C4-2B (cell line): ENCODE results near the gene G2E3.
"Not testable (repeated sequence)": the region's sequence is repeated elsewhere in the genome, so short reads cannot be mapped to it uniquely, and the experiment has no call there.

Experiments
- H3K27ac ChIP-seq: fragments of 450-650 bp; 2 replicates; pipeline ENCODE4 v1.5.1; 2017
- CTCF ChIP-seq: fragments of 450-650 bp; conservative IDR thresholded peaks from 2 replicates; pipeline ENCODE4 v1.5.1; 2017; ENCODE audit warnings: mild to moderate bottlenecking
- ZFX ChIP-seq: fragments of 450-650 bp; IDR thresholded peaks from 2 replicates; pipeline ENCODE4 v1.6.1; 2017

The G2E3 gene

GRCh38 chr14:30621940-30622830 is 63.2 kb downstream of the G2E3 start, which contains the start of gene SCFD1:
Gene SCFD1, plus strand, starts transcription at chr14:30622319. Its CDS starts 20 bp downstream, at chr14:30622339.
- peak within 1 kb of the TSS; percentile 86 for H3K27ac ChIP-seq
- TF ChIP-seq ZFX (no peak), CTCF (no peak)

GRCh38 chr14:30623412-30624131 is 64.6 kb downstream of the G2E3 start:
- TF ChIP-seq ZFX (no peak), CTCF (no peak)
- H3K27ac ChIP-seq = no peak overlapping the region

GRCh38 chr14:30624132-30624423 is 65.1 kb downstream of the G2E3 start:
- no peak for TF ChIP-seq CTCF
- no peak for TF ChIP-seq ZFX
- H3K27ac ChIP-seq = no peak overlapping the region

- no peak overlapping the region for H3K27ac ChIP-seq
- no peak for TF ChIP-seq CTCF
- TF ChIP-seq ZFX = no peak
Measured at GRCh38 chr14:30625533-30625932, 66.6 kb downstream of the G2E3 start.

- H3K27ac ChIP-seq = not testable (repeated sequence)
Measured at GRCh38 chr14:30629432-30629831, 70.5 kb downstream of the G2E3 start.

- TF ChIP-seq ZFX (no peak), CTCF (no peak)
- no peak overlapping the region for H3K27ac ChIP-seq
Measured at GRCh38 chr14:30630248-30630647, 71.3 kb downstream of the G2E3 start.

GRCh38 chr14:30632730-30633129 is 73.8 kb downstream of the G2E3 start:
- no peak for TF ChIP-seq ZFX
- no peak for TF ChIP-seq CTCF
- H3K27ac ChIP-seq = no peak overlapping the region
